Fibroblast of lung (primary cell): ENCODE data around the gene STRA6. TPM values are rescaled to one million over a fixed set of nuclear protein-coding genes. Genes with fewer than 3 reads are reported as not detected.

Source experiments
- DNase-seq, 2 donors: peaks; one replicate each; pipeline versions ENCODE4 v3.0.0 to v3.0.0-alpha.2; 2010; ENCODE audit warnings: low read depth in 2 of 2
- H2AFZ ChIP-seq: 2 replicates; pipeline ENCODE4 v1.5.1; 2012; ENCODE audit warnings: low read length, control low read depth, inconsistent platforms
- H3K27ac ChIP-seq: 2 replicates; pipeline ENCODE4 v1.5.1; 2011; ENCODE audit warnings: low read length, control low read depth; ENCODE audit not compliant: insufficient read depth
- H3K27me3 ChIP-seq: 2 replicates; pipeline ENCODE4 v1.5.1; 2011; ENCODE audit warnings: mild to moderate bottlenecking, low read length; ENCODE audit not compliant: control insufficient read depth, insufficient read depth
- H3K36me3 ChIP-seq: 2 replicates; pipeline ENCODE4 v1.5.1; 2011; ENCODE audit warnings: low read length; ENCODE audit not compliant: control insufficient read depth, insufficient read depth
- H3K4me1 ChIP-seq: 2 replicates; pipeline ENCODE4 v1.5.1; 2011; ENCODE audit warnings: low read length; ENCODE audit not compliant: control insufficient read depth, insufficient read depth; ENCODE audit errors: extremely low read depth
- H3K4me2 ChIP-seq: 2 replicates; pipeline ENCODE4 v1.5.1; 2011; ENCODE audit warnings: low read length, control low read depth; ENCODE audit not compliant: insufficient read depth; ENCODE audit errors: extremely low read depth
- H3K4me3 ChIP-seq, 4 experiments: fragments of 200-600 bp in 1 of 4; sonication (generic) in 1 of 4; replicated peaks in 1 of 4; 2 replicates each; pipeline ENCODE4 v1.5.1; 2011 to 2016; ENCODE audit warnings: low read length in 4 of 4, low read depth in 3 of 4, mild to moderate bottlenecking in 3 of 4, control low read depth in 2 of 4, inconsistent platforms in 1 of 4, mixed read lengths in 1 of 4; ENCODE audit not compliant: insufficient read depth in 1 of 4; ENCODE audit errors: control extremely low read depth in 1 of 4
- H3K79me2 ChIP-seq: 2 replicates; pipeline ENCODE4 v1.5.1; 2012; ENCODE audit warnings: mild to moderate bottlenecking, low read length, inconsistent platforms; ENCODE audit not compliant: control insufficient read depth, insufficient read depth
- H3K9ac ChIP-seq: 2 replicates; pipeline ENCODE4 v1.5.1; 2011; ENCODE audit warnings: mild to moderate bottlenecking, low read length, control low read depth; ENCODE audit not compliant: insufficient read depth
- H3K9me3 ChIP-seq: 2 replicates; pipeline ENCODE4 v1.5.1; 2012; ENCODE audit warnings: low read depth, low read length; ENCODE audit not compliant: control insufficient read depth, insufficient read depth
- H4K20me1 ChIP-seq: 2 replicates; pipeline ENCODE4 v1.5.1; 2011; ENCODE audit warnings: low read length; ENCODE audit not compliant: control insufficient read depth, insufficient read depth; ENCODE audit errors: extremely low read depth
- EZH2 ChIP-seq: IDR thresholded peaks from 2 replicates; pipeline ENCODE4 v1.5.1; 2012; ENCODE audit warnings: low read length, control low read depth, mild to moderate bottlenecking; ENCODE audit errors: missing control alignments
- polyA plus RNA-seq, 2 donors: library from polyadenylated mRNA; depleted of rRNA in 1 of 2; stranded (reverse) in 1 of 2; unstranded in 1 of 2; fragments of >200 nt; gene quantifications; 2 replicates each; pipeline ENCODE4 v1.2.1, GENCODE V29; 2011 to 2012; ENCODE audit warnings: missing spikeins in 1 of 2
- total RNA-seq: library from RNA; depleted of rRNA; stranded (reverse); fragments of >200 nt; gene quantifications from 2 replicates; pipeline ENCODE4 v1.2.1, GENCODE V29; 2014
- TF ChIP-seq, protein P1 (sequence below), 2 donors: IDR thresholded peaks in 1 of 2; conservative IDR thresholded peaks in 1 of 2; 1 replicate in 1 of 2; 2 replicates in 1 of 2; pipeline ENCODE4 v1.5.1; 2011 to 2012; ENCODE audit warnings: low read length in 2 of 2, control low read depth in 1 of 2, inconsistent platforms in 1 of 2, low read depth in 1 of 2, mild to moderate bottlenecking in 1 of 2

Gene STRA6
- total and polyA plus RNA-seq, 2 donors (not counting 1 experiment from before 2014, with no cell fraction given) = 0.17 TPM; not detected in 1

DNA sequence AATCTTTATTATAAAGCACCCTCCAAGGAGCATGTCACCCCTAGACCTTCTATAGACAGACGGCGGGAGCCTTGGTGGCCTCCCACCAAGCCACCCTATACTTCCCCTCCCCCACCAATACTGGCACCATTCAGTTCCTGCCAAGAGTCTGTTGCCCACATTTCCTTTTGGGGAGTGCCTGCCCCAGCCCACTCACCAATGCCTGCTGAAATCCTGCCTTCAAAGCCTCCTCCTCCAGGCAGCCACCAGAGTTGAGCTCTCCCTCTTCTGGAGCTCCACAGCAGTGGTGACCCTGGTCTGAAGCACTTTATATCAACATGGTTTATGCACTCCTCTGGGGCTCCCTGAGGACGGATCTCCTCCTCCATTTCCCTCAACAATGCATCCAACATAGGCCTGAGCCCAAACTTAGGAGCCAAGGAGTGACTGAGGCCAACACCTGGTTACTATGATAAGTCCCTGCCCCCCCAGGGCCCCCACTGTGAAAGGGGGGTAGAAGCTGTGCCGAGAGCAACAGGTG lies 42.3 kb upstream of the STRA6 start:
- TF ChIP-seq EZH2 = no peak
- TF ChIP-seq, protein P1, sequence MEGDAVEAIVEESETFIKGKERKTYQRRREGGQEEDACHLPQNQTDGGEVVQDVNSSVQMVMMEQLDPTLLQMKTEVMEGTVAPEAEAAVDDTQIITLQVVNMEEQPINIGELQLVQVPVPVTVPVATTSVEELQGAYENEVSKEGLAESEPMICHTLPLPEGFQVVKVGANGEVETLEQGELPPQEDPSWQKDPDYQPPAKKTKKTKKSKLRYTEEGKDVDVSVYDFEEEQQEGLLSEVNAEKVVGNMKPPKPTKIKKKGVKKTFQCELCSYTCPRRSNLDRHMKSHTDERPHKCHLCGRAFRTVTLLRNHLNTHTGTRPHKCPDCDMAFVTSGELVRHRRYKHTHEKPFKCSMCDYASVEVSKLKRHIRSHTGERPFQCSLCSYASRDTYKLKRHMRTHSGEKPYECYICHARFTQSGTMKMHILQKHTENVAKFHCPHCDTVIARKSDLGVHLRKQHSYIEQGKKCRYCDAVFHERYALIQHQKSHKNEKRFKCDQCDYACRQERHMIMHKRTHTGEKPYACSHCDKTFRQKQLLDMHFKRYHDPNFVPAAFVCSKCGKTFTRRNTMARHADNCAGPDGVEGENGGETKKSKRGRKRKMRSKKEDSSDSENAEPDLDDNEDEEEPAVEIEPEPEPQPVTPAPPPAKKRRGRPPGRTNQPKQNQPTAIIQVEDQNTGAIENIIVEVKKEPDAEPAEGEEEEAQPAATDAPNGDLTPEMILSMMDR (conservative IDR thresholded peaks at IDR 0.05 in 1 of 2, IDR thresholded peaks at IDR 0.05 in 1 of 2; ENCODE audit: low read depth in 1 of 2, low read length in 2 of 2) = no peak
- Histone ChIP-seq H2AFZ (no peak overlapping the region), H3K4me2 (no peak overlapping the region), H3K27me3 (peaks cover 2% of the 10 kb centered on the region), H3K4me3 (no peak overlapping the region), H3K9ac (no peak overlapping the region), H3K36me3 (no peaks in the 10 kb centered on the region), H3K4me1 (no peaks in the 10 kb centered on the region), H3K27ac (no peak overlapping the region), H3K9me3 (no peaks in the 10 kb centered on the region), H3K79me2 (no peaks in the 10 kb centered on the region), H4K20me1 (no peaks in the 10 kb centered on the region)
- DNase-seq = no peak

DNA sequence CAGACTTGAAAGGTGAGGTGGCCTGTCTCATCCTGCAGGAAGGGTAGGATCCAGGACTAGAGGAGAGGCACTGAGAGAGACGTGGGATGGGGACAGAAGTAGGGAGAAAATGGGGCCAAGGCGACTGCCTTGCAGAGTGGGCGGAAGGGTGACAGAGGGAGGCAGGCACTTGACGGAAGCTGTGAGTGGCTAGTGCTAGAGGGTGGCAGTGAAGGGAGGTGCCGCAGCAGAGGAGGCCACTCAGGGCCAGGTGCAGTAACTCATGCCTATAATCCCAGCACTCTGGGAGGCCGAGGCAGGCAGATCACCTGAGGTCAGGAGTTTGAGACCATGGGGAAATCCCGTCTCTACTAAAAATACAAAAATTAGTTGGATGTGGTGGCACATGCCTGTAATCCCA lies 40.8 kb upstream of the STRA6 start:
- H3K9ac ChIP-seq = no peak overlapping the region
- H3K27me3 ChIP-seq = peaks cover 2% of the 10 kb centered on the region
- no peak for TF ChIP-seq EZH2
- TF ChIP-seq, protein P1 (conservative IDR thresholded peaks at IDR 0.05 in 1 of 2, IDR thresholded peaks at IDR 0.05 in 1 of 2; ENCODE audit: low read depth in 1 of 2, low read length in 2 of 2) = no peak
- no peak overlapping the region for H2AFZ ChIP-seq
- H3K36me3 ChIP-seq = no peaks in the 10 kb centered on the region
- H3K4me1 ChIP-seq = no peaks in the 10 kb centered on the region
- no peaks in the 10 kb centered on the region for H3K9me3 ChIP-seq
- H3K4me3 ChIP-seq = no peak overlapping the region
- no peak for DNase-seq
- H3K4me2 ChIP-seq = no peak overlapping the region
- H4K20me1 ChIP-seq = no peaks in the 10 kb centered on the region
- H3K79me2 ChIP-seq = no peaks in the 10 kb centered on the region
- no peak overlapping the region for H3K27ac ChIP-seq

DNA sequence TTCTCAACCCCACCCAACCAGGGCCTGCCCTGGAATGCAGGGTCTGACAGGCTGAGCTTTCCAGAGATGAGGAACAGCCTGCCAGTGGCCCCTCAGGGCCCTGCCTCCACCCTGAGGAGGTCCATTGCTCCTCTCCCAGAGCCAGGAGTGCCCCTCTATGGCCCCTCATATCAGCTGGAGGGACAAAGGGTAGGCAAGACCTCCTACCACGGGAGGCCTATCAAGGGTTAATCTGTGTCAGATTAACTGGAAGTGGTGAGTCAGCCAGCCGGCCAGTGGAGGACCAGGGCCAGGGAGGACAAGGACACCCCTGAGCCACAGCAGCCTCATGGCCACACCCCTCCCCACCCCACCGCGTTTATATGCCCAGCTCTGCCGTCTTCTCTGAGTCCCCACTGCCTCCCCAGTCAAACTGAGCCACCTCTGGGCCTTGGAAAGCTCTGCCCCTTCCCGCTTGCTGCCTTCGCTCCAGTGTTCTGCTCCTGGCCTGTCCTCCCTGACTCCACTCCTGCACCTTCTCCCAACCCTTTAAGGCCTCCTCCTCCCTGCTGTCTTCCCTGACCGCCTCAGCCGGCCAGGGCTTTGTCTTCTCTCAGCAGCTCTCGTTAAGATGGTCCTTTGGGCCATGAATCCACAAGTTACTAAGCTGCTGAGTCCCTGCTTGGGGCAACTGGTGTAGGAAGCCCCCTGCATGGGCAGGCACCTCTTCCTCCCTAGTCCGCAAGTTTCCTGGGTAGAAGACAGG lies 40.0 kb upstream of the STRA6 start:
- H3K9me3 ChIP-seq = no peaks in the 10 kb centered on the region
- H2AFZ ChIP-seq = no peak overlapping the region

More for the DNA sequence above, 40.0 kb upstream of the STRA6 start:
- Histone ChIP-seq H4K20me1 (no peaks in the 10 kb centered on the region), H3K27me3 (peaks cover 2% of the 10 kb centered on the region), H3K4me3 (no peak overlapping the region), H3K36me3 (no peaks in the 10 kb centered on the region), H3K4me1 (no peaks in the 10 kb centered on the region), H3K4me2 (no peak overlapping the region), H3K27ac (no peak overlapping the region), H3K9ac (no peak overlapping the region), H3K79me2 (no peaks in the 10 kb centered on the region)
- TF ChIP-seq, protein P1 (conservative IDR thresholded peaks at IDR 0.05 in 1 of 2, IDR thresholded peaks at IDR 0.05 in 1 of 2; ENCODE audit: low read depth in 1 of 2, low read length in 2 of 2) = no peak
- no peak for TF ChIP-seq EZH2
- DNase-seq = peak in 1 of 2 donors; percentile 51
